H7 (cell line): ENCODE measurements around the gene TXNDC11. TPM values are rescaled to one million over a fixed set of nuclear protein-coding genes. Genes with fewer than 3 reads are reported as not detected.

ENCODE experiments used
- DNase-seq: peaks from one replicate; pipeline ENCODE4 v3.0.0; 2012
- H3K27me3 ChIP-seq: 2 replicates; pipeline ENCODE4 v1.6.0; 2011; ENCODE audit warnings: mild to moderate bottlenecking, low read length; ENCODE audit not compliant: control insufficient read depth, insufficient read depth
- H3K36me3 ChIP-seq: replicated peaks from 2 replicates; pipeline ENCODE4 v1.5.1; 2011; ENCODE audit warnings: low read length; ENCODE audit not compliant: control insufficient read depth, insufficient read depth
- H3K4me3 ChIP-seq: 2 replicates; pipeline ENCODE4 v1.5.1; 2011; ENCODE audit warnings: low read depth, mild to moderate bottlenecking, control low read depth, low read length, moderate library complexity; ENCODE audit not compliant: insufficient read depth
- total RNA-seq: library from RNA; depleted of rRNA; stranded (reverse); fragments of >200 nt; shearing (Covaris generic); gene quantifications from 2 replicates; pipeline ENCODE4 v1.2.3, GENCODE V29; 2014; rRNA removed

The TXNDC11 gene
- total RNA-seq, 1 experiment from 2014 or later = 12.3 TPM

GRCh38 chr16:11638140-11638539, 104.5 kb downstream of the TXNDC11 start:
- no peak overlapping the region for H3K4me3 ChIP-seq
- peaks cover 4% of the 10 kb centered on the region for H3K27me3 ChIP-seq
- DNase-seq = no peak
- H3K36me3 ChIP-seq = no peaks in the 10 kb centered on the region

GRCh38 chr16:11637320-11637719, 105.3 kb downstream of the TXNDC11 start:
- H3K4me3 ChIP-seq = no peak overlapping the region
- peaks cover 4% of the 10 kb centered on the region for H3K27me3 ChIP-seq
- H3K36me3 ChIP-seq = no peaks in the 10 kb centered on the region
- no peak for DNase-seq

GRCh38 chr16:11636172-11636721, 106.4 kb downstream of the TXNDC11 start:
- Histone ChIP-seq H3K4me3 (peak overlapping the region; percentile 12; the same call in 1 of the 2 replicates), H3K36me3 (no peaks in the 10 kb centered on the region), H3K27me3 (peaks cover 4% of the 10 kb centered on the region)
- peak; percentile 71 for DNase-seq

- Histone ChIP-seq H3K4me3 (peak overlapping the region; percentile 12; the same call in 1 of the 2 replicates), H3K36me3 (no peaks in the 10 kb centered on the region), H3K27me3 (peaks cover 4% of the 10 kb centered on the region)
- DNase-seq = peak; percentile 30
These were observed 106.9 kb downstream of the TXNDC11 start for GRCh38 chr16:11635679-11636171.

- peaks cover 4% of the 10 kb centered on the region for H3K27me3 ChIP-seq
- no peak for DNase-seq
- no peak overlapping the region for H3K4me3 ChIP-seq
- no peaks in the 10 kb centered on the region for H3K36me3 ChIP-seq
These were observed 107.5 kb downstream of the TXNDC11 start for GRCh38 chr16:11635113-11635652.

GRCh38 chr16:11634312-11634711, 108.3 kb downstream of the TXNDC11 start:
- Histone ChIP-seq H3K4me3 (no peak overlapping the region), H3K27me3 (peaks cover 4% of the 10 kb centered on the region), H3K36me3 (no peaks in the 10 kb centered on the region)
- no peak for DNase-seq

- H3K4me3 ChIP-seq = no peak overlapping the region
- peaks cover 4% of the 10 kb centered on the region for H3K27me3 ChIP-seq
- no peak for DNase-seq
- no peaks in the 10 kb centered on the region for H3K36me3 ChIP-seq
These were observed 109.5 kb downstream of the TXNDC11 start for GRCh38 chr16:11633113-11633512.

GRCh38 chr16:11632455-11632939, 110.2 kb downstream of the TXNDC11 start:
- peak; percentile 35 for DNase-seq
- no peaks in the 10 kb centered on the region for H3K36me3 ChIP-seq
- H3K27me3 ChIP-seq = peaks cover 4% of the 10 kb centered on the region
- H3K4me3 ChIP-seq = no peak overlapping the region

GRCh38 chr16:11631214-11631613, 111.4 kb downstream of the TXNDC11 start:
- Histone ChIP-seq H3K4me3 (no peak overlapping the region), H3K36me3 (no peaks in the 10 kb centered on the region), H3K27me3 (peaks cover 4% of the 10 kb centered on the region)
- no peak for DNase-seq

- no peaks in the 10 kb centered on the region for H3K36me3 ChIP-seq
- H3K27me3 ChIP-seq = peaks cover 4% of the 10 kb centered on the region
- no peak overlapping the region for H3K4me3 ChIP-seq
- DNase-seq = no peak
These were observed 111.9 kb downstream of the TXNDC11 start for GRCh38 chr16:11630768-11631056.

- Histone ChIP-seq H3K27me3 (peaks cover under 1% of the 10 kb centered on the region), H3K4me3 (no peak overlapping the region), H3K36me3 (no peaks in the 10 kb centered on the region)
- DNase-seq = peak; percentile 22
These were observed 112.5 kb downstream of the TXNDC11 start for GRCh38 chr16:11630046-11630767.

Other genes with a start within 250 kb of the TXNDC11 start
- gene LITAF, start 155.9 kb downstream of the TXNDC11 start, total RNA-seq = 71.8 and 85.6 TPM in 2 replicates
- gene SNN, start 74.4 kb downstream of the TXNDC11 start, total RNA-seq = 34.1 and 34.9 TPM in 2 replicates
- gene ZC3H7A, start 54.4 kb upstream of the TXNDC11 start, total RNA-seq = 19.7 and 27.0 TPM in 2 replicates
- gene RSL1D1, start 108.7 kb upstream of the TXNDC11 start, total RNA-seq = 163 and 221 TPM in 2 replicates
- 116 and 148 TPM in 2 replicates for gene GSPT1, start 173.1 kb upstream of the TXNDC11 start, total RNA-seq
- gene NPIPB2, start 199.2 kb upstream of the TXNDC11 start, total RNA-seq = 0.97 and 1.3 TPM in 2 replicates
- not detected in 2 replicates for gene TNFRSF17, start 222.4 kb upstream of the TXNDC11 start, total RNA-seq
- gene SNX29, start 233.9 kb upstream of the TXNDC11 start, total RNA-seq = 2.9 and 3.2 TPM in 2 replicates